Measurements from ENCODE around the gene RUVBL1. TPM values are rescaled to one million over a fixed set of nuclear protein-coding genes. Genes with fewer than 3 reads are reported as not detected.

RUVBL1 gene
- total RNA-seq, 2 donors from 2014 or later: 7.5 to 22.1 TPM

GRCh38 chr3:128076483-128077201 is 47.0 kb downstream of the RUVBL1 start:
- H3K9me3 ChIP-seq: no peaks in the 10 kb centered on the region
- 34 to 65% methylated on average over 4 to 78 of the region's 79 CpGs for WGBS, 2 donors
- intact Hi-C loops (cut with DNase I): loop anchor here (10.0 kb wide), 1 partner anchor 428 kb away; no protein-coding TSS in a partner anchor
- TF ChIP-seq, protein P1, sequence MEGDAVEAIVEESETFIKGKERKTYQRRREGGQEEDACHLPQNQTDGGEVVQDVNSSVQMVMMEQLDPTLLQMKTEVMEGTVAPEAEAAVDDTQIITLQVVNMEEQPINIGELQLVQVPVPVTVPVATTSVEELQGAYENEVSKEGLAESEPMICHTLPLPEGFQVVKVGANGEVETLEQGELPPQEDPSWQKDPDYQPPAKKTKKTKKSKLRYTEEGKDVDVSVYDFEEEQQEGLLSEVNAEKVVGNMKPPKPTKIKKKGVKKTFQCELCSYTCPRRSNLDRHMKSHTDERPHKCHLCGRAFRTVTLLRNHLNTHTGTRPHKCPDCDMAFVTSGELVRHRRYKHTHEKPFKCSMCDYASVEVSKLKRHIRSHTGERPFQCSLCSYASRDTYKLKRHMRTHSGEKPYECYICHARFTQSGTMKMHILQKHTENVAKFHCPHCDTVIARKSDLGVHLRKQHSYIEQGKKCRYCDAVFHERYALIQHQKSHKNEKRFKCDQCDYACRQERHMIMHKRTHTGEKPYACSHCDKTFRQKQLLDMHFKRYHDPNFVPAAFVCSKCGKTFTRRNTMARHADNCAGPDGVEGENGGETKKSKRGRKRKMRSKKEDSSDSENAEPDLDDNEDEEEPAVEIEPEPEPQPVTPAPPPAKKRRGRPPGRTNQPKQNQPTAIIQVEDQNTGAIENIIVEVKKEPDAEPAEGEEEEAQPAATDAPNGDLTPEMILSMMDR (IDR thresholded peaks at IDR 0.05): no peak
- TF ChIP-seq POLR2A (IDR thresholded peaks at IDR 0.05): no peak
- H3K4me1 ChIP-seq: peaks cover 42% of the 10 kb centered on the region
- no peaks in the 10 kb centered on the region for H3K27me3 ChIP-seq
- H3K36me3 ChIP-seq (replicated peaks in 1 of 2; ENCODE audit: insufficient read depth in 1 of 2, low read depth in 2 of 2): no peaks in the 10 kb centered on the region
- H3K27ac ChIP-seq: no peak overlapping the region
- peak in 1 of 4 donors; percentile 39 for DNase-seq
- no peak overlapping the region for H3K4me3 ChIP-seq
- no peak for ATAC-seq

DNA sequence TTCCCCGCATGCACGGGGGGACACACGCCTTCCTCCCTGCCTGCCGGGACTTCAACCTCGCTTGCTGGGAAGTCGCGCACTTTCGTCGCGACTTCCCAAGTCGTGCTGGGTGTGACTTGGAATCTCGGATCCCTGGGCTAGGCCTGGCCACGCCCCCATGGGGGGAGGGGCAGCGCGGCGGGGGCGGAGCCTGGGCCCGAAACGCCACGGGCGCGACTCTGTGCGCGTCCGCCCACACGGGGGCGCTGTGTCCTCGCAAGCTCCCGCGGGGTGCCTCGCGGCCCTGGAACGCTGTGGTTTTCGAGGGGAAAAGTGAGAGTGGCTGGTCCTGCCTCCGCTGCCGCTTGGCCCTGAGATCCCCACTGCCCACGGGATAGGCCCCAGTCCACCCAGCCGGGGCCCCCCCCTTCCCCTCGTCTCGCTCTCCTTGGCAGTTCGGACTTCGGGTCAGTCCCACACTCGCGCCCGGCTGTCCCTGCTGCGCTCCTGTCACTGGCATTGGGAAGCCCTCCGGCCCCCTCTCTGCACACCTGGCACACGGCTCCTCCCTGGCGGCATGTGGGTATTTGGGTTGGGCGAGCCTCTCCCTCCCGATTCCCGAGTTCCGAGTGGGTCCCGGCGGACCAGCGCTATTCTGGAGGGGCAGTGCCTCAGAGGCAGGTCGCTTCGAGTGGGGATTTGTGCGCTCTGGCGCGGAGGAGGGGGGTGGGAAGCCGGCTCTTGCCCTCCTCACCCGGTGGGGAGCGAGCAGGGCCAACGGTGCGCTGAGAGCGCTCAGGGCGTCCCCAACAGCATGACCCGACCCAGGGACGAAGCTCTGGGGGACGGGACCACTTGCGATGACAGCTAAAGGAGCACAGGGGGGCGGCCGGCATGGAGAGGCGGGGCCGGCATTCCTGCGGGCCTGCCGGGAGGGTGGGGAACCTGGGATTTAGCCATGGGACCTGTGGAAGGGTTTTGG is 47.8 kb downstream of the RUVBL1 start:
- TF ChIP-seq, protein P1 (IDR thresholded peaks at IDR 0.05): peak; percentile 90 to 98 (median 97)
- peak in 1 of 3 donors; percentile 14 for TF ChIP-seq POLR2A (IDR thresholded peaks at IDR 0.05)
- WGBS, 2 donors: 15 to 39% methylated on average over 25 to 78 of the region's 78 CpGs

GRCh38 chr3:128074851-128075521 is 48.6 kb downstream of the RUVBL1 start:
- DNase-seq: no peak
- H3K27ac ChIP-seq: peak overlapping the region in 2 of 4 donors; percentile 28 to 53
- intact Hi-C loops (cut with DNase I): loop anchor here (10.0 kb wide), 1 partner anchor 430 kb away; no protein-coding TSS in a partner anchor

More for the DNA sequence above, 47.8 kb downstream of the RUVBL1 start:
- H3K27me3 ChIP-seq: no peaks in the 10 kb centered on the region
- peaks cover 42% of the 10 kb centered on the region for H3K4me1 ChIP-seq
- peak; percentile 87 for ATAC-seq
- no peaks in the 10 kb centered on the region for H3K9me3 ChIP-seq
- intact Hi-C loops (cut with DNase I): loop anchor here (10.0 kb wide), 1 partner anchor 429 kb away; no protein-coding TSS in a partner anchor
- H3K36me3 ChIP-seq (replicated peaks in 1 of 2; ENCODE audit: insufficient read depth in 1 of 2, low read depth in 2 of 2): peaks cover 4 to 5% of the 10 kb centered on the region in 2 donors
- no peak overlapping the region for H3K4me3 ChIP-seq
- DNase-seq: peak; percentile 85 to 91 (median 88)
- peak overlapping the region in 2 of 4 donors; percentile 28 to 53 for H3K27ac ChIP-seq

DNA sequence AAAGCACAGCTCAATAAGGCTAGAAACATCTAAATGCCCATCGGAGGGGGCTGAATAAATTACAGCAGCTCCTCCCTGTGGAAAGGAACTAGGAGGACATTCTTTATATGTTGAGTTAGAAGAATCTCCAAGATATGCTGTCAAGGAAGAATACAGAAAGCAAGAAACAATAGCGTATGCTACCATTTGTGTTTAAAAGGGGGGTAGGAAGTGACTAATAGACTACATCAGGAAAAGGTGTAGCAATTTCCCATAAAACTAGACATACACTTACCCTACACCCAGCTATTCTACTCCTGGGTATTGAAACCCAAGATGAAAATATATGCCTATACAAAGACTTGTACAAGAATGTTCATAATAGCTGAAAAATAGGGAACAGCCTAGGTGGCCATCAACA is 49.8 kb downstream of the RUVBL1 start:
- TF ChIP-seq, protein P1 (IDR thresholded peaks at IDR 0.05): no peak
- no peak for TF ChIP-seq POLR2A (IDR thresholded peaks at IDR 0.05)
- peaks cover 16 to 20% of the 10 kb centered on the region in 2 donors for H3K36me3 ChIP-seq (replicated peaks in 1 of 2; ENCODE audit: insufficient read depth in 1 of 2, low read depth in 2 of 2)
- WGBS, 2 donors: 63 to 70% methylated on average over 2 of the region's 2 CpGs
- DNase-seq (no peak), ATAC-seq (no peak)
- intact Hi-C loops (cut with DNase I): loop anchor here (10.0 kb wide), 1 partner anchor 431 kb away; no protein-coding TSS in a partner anchor
- no peaks in the 10 kb centered on the region for H3K9me3 ChIP-seq
- no peaks in the 10 kb centered on the region for H3K27me3 ChIP-seq
- H3K4me3 ChIP-seq: no peak overlapping the region
- peaks cover 58% of the 10 kb centered on the region for H3K4me1 ChIP-seq
- peak overlapping the region in 1 of 4 donors; percentile 28 for H3K27ac ChIP-seq

More at GRCh38 chr3:128074851-128075521, 48.6 kb downstream of the RUVBL1 start:
- WGBS, 2 donors: 7 to 12% methylated on average over 7 of the region's 7 CpGs
- Histone ChIP-seq H3K4me1 (peaks cover 48% of the 10 kb centered on the region), H3K27me3 (no peaks in the 10 kb centered on the region), H3K9me3 (no peaks in the 10 kb centered on the region), H3K4me3 (no peak overlapping the region), H3K36me3 (replicated peaks in 1 of 2; ENCODE audit: insufficient read depth in 1 of 2, low read depth in 2 of 2) (peaks cover 12 to 13% of the 10 kb centered on the region in 2 donors)
- peak; percentile 2 for ATAC-seq
- TF ChIP-seq POLR2A (IDR thresholded peaks at IDR 0.05): no peak
- TF ChIP-seq, protein P1 (IDR thresholded peaks at IDR 0.05): no peak
